ENCODE measurements around the gene TRPM3.

Gene TRPM3

GRCh38 chr9:70959366-70959765 is 162.1 kb downstream of the TRPM3 start:
- TF ChIP-seq, protein P1, sequence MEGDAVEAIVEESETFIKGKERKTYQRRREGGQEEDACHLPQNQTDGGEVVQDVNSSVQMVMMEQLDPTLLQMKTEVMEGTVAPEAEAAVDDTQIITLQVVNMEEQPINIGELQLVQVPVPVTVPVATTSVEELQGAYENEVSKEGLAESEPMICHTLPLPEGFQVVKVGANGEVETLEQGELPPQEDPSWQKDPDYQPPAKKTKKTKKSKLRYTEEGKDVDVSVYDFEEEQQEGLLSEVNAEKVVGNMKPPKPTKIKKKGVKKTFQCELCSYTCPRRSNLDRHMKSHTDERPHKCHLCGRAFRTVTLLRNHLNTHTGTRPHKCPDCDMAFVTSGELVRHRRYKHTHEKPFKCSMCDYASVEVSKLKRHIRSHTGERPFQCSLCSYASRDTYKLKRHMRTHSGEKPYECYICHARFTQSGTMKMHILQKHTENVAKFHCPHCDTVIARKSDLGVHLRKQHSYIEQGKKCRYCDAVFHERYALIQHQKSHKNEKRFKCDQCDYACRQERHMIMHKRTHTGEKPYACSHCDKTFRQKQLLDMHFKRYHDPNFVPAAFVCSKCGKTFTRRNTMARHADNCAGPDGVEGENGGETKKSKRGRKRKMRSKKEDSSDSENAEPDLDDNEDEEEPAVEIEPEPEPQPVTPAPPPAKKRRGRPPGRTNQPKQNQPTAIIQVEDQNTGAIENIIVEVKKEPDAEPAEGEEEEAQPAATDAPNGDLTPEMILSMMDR (IDR thresholded peaks at IDR 0.05; ENCODE audit: borderline replicate concordance, insufficient read depth, low read depth, low read length) = no peak
- no peak overlapping the region for H3K4me3 ChIP-seq (ENCODE audit: low read depth, low read length)

DNA sequence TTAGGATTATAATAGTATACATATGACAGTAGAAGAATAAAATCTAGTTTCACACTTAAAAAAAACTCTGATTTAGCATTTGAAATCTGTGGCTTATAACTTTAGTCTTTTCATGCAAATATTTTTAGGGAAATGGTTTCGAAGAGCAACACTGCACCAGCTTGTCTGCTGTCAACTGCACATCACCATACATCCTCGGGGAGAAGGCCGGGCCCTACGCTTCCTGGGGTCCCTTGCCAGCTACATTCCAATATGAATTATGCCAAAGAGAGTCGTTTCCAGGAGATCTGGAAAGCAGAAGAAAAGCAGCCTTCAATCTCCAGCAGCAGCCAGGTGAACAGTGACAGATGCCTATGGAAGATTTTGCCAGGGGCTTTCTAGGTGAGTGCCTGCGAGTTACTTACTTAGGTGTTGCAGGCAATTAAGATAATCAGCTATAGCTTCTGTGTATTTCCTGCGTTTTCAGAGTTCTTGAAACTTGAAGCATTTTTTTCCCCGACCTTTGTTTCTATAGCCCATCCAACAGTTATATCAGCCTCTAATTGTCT is 166.8 kb downstream of the TRPM3 start:
- H3K4me3 ChIP-seq (ENCODE audit: low read depth, low read length) = no peak overlapping the region
- TF ChIP-seq, protein P1 (IDR thresholded peaks at IDR 0.05; ENCODE audit: borderline replicate concordance, insufficient read depth, low read depth, low read length) = no peak

DNA sequence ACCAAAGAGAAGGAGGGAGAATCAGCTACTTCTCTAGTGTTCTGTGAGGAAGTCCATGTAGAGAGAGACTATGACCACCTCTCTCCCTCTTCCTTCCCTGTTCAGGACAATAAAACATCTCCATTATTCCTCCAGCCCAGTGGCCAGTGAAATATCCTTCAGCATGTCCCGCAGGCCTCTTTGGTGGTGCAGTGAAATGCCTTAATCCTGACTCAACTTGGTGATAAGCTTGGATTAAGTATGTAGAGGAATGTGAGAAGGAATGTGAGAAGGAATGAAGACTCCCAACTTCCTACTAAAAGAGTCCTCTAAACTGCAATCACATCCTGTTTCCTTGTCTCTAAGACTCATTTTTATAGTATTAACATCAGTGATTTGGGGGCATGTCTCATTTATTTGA is 167.3 kb downstream of the TRPM3 start:
- no peak overlapping the region for H3K4me3 ChIP-seq (ENCODE audit: low read depth, low read length)
- TF ChIP-seq, protein P1 (IDR thresholded peaks at IDR 0.05; ENCODE audit: borderline replicate concordance, insufficient read depth, low read depth, low read length) = no peak

DNA sequence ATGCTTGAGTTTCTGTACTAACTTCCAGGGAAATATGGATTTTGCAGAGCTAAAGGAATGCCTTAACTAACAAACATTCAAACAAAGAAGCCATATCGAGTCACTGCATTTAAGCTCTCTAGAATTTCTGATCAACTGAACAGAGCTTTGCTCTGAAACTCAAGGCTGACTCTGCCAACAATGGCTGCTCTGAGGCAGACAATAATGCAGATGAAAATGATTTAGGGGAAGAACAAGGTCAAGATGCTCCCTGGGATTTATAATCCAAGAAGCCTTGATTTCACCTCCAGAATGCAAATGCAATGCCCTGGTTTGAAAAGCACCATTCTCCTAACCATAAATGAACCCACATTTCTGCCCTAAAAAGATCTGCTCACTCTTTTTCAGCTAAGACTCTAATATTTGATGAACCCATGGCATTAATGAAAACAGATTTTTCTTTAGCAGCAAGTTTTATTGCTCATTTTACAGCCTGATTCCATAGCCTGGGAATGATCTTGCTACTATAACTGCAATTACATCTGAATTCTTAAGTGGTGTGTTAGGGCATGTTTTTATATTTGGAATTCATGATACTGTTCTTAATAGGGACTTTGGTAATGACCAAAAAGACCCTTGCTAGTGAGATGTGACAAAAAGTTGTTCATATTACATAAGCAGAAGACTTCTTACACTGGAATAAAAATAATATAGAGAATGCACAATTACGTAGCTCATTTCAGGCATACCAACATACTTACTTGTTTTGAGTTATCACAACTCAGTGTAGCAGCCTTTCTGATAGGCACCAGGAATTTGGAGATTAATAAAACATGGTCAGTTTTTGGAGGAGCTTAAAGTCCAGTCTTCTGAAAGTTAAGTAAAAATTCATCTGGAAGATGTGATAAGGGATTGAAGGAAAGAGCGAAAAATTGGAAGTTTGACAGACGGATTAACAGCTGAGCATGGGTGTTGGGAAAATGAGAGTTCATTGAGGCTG is 169.4 kb downstream of the TRPM3 start:
- TF ChIP-seq, protein P1 (IDR thresholded peaks at IDR 0.05; ENCODE audit: borderline replicate concordance, insufficient read depth, low read depth, low read length) = no peak
- H3K4me3 ChIP-seq (ENCODE audit: low read depth, low read length) = no peak overlapping the region

DNA sequence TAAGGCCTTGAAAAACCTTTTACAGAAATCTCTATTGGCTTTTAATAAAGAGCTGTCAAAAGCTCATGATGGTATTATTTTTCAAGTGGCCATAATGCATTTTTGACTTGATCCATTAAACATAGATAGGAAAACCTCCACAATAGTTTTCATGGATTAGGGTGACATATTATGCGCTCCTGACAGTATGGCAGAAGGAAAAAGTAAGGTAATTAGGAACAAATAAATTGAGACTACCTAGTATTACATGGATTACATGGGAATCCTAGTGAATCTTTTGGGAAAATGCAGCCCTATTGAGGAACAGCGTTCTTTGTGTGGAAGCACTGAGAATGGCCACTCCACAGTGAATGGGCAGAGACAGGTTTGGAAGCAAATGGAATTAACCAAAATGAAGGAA is 171.2 kb downstream of the TRPM3 start:
- no peak overlapping the region for H3K4me3 ChIP-seq (ENCODE audit: low read depth, low read length)
- TF ChIP-seq, protein P1 (IDR thresholded peaks at IDR 0.05; ENCODE audit: borderline replicate concordance, insufficient read depth, low read depth, low read length) = no peak

GRCh38 chr9:70949239-70949638 is 172.2 kb downstream of the TRPM3 start:
- no peak overlapping the region for H3K4me3 ChIP-seq (ENCODE audit: low read depth, low read length)
- TF ChIP-seq, protein P1 (IDR thresholded peaks at IDR 0.05; ENCODE audit: borderline replicate concordance, insufficient read depth, low read depth, low read length) = no peak

DNA sequence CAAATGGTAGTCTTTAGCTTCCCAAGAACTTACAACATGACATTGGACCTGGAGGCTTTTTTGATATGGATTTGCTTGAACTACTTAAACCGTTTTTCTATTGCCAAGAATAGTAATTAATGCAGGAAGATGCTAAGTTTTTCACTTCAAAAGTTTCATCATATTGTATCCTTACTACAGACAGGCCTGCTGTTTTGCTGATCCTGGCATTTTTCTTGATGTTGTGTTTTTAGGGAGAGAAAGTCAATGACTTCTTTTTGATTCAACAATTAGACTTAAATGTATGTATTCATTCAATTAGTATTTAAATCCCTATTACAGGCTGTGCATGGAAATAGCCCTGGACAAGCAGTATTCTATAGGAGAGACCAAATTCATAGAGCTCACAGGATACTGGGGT is 172.7 kb downstream of the TRPM3 start:
- TF ChIP-seq, protein P1 (IDR thresholded peaks at IDR 0.05; ENCODE audit: borderline replicate concordance, insufficient read depth, low read depth, low read length) = no peak
- no peak overlapping the region for H3K4me3 ChIP-seq (ENCODE audit: low read depth, low read length)
